Memory B cell (primary cell): Measurements from ENCODE around the gene OTP.
A peak's percentile ranks its signal among the peaks of the same experiment; 100 is the strongest.
"Not testable (repeated sequence)": the region's sequence is repeated elsewhere in the genome, so short reads cannot be mapped to it uniquely, and the experiment has no call there.

ENCODE experiments used
- ATAC-seq: fragments of 150-1000 bp; cut with Tn5 transposase; 2 replicates; pipeline ENCODE4 v1.10.0; 2021; ENCODE audit warnings: low read depth, mild to moderate bottlenecking, moderate library complexity
- DNase-seq, 2 donors: peaks; one replicate each; pipeline ENCODE4 v3.0.0; 2022; ENCODE audit warnings: low spot score in 2 of 2
- H3K27ac Mint-ChIP-seq: one replicate; pipeline ENCODE4 v1.8.0; 2022; ENCODE audit warnings: mild to moderate bottlenecking, moderate library complexity, mixed read lengths
- H3K27me3 Mint-ChIP-seq: one replicate; pipeline ENCODE4 v1.8.0; 2022; ENCODE audit warnings: mixed read lengths
- H3K36me3 Mint-ChIP-seq: one replicate; pipeline ENCODE4 v1.8.0; 2022; ENCODE audit warnings: mild to moderate bottlenecking, mixed read lengths
- H3K4me1 Mint-ChIP-seq: one replicate; pipeline ENCODE4 v1.8.0; 2022; ENCODE audit warnings: mixed read lengths
- H3K4me3 Mint-ChIP-seq: one replicate; pipeline ENCODE4 v1.8.0; 2022; ENCODE audit warnings: mild to moderate bottlenecking, moderate library complexity, mixed read lengths
- H3K9me3 Mint-ChIP-seq: one replicate; pipeline ENCODE4 v1.8.0; 2022; ENCODE audit warnings: mixed read lengths

OTP gene

GRCh38 chr5:77606279-77606678, 32.2 kb downstream of the OTP start:
- DNase-seq, result no peak
- Mint-ChIP-seq H3K9me3 (no peaks in the 10 kb centered on the region), H3K27ac (no peak overlapping the region), H3K4me3 (no peak overlapping the region), H3K36me3 (no peaks in the 10 kb centered on the region), H3K4me1 (no peaks in the 10 kb centered on the region), H3K27me3 (peaks cover 22% of the 10 kb centered on the region)
- ATAC-seq, result no peak

- no peak for DNase-seq
- Mint-ChIP-seq H3K27me3 (peaks cover 9% of the 10 kb centered on the region), H3K4me1 (no peaks in the 10 kb centered on the region), H3K36me3 (no peaks in the 10 kb centered on the region), H3K9me3 (no peaks in the 10 kb centered on the region), H3K4me3 (no peak overlapping the region), H3K27ac (no peak overlapping the region)
- no peak for ATAC-seq
Observed at GRCh38 chr5:77599679-77600078, 38.8 kb downstream of the OTP start.

- Mint-ChIP-seq H3K36me3 (no peaks in the 10 kb centered on the region), H3K9me3 (peaks cover 7% of the 10 kb centered on the region), H3K4me3 (no peak overlapping the region), H3K27me3 (peaks cover 2% of the 10 kb centered on the region), H3K27ac (no peak overlapping the region), H3K4me1 (peaks cover 7% of the 10 kb centered on the region)
- DNase-seq (peak; percentile 11 to 28), ATAC-seq (peak; percentile 96)
Observed at GRCh38 chr5:77590347-77590746, 48.2 kb downstream of the OTP start.

GRCh38 chr5:77588175-77588574, 50.3 kb downstream of the OTP start:
- peaks cover 2% of the 10 kb centered on the region for H3K27me3 Mint-ChIP-seq
- H3K9me3 Mint-ChIP-seq, result peaks cover 8% of the 10 kb centered on the region
- no peak overlapping the region for H3K4me3 Mint-ChIP-seq
- DNase-seq, result no peak
- peaks cover 7% of the 10 kb centered on the region for H3K4me1 Mint-ChIP-seq
- H3K36me3 Mint-ChIP-seq, result no peaks in the 10 kb centered on the region
- no peak for ATAC-seq
- H3K27ac Mint-ChIP-seq, result no peak overlapping the region

GRCh38 chr5:77586101-77586500, 52.4 kb downstream of the OTP start:
- ATAC-seq, result no peak
- H3K36me3 Mint-ChIP-seq, result no peaks in the 10 kb centered on the region
- H3K27ac Mint-ChIP-seq, result no peak overlapping the region
- peaks cover 2% of the 10 kb centered on the region for H3K27me3 Mint-ChIP-seq
- DNase-seq, result no peak
- peaks cover 4% of the 10 kb centered on the region for H3K9me3 Mint-ChIP-seq
- H3K4me1 Mint-ChIP-seq, result peaks cover 7% of the 10 kb centered on the region
- H3K4me3 Mint-ChIP-seq, result no peak overlapping the region

GRCh38 chr5:77582143-77582542, 56.4 kb downstream of the OTP start:
- not testable (repeated sequence) for ATAC-seq, H3K27ac Mint-ChIP-seq, H3K27me3 Mint-ChIP-seq, H3K9me3 Mint-ChIP-seq, H3K4me3 Mint-ChIP-seq, H3K36me3 Mint-ChIP-seq, DNase-seq, H3K4me1 Mint-ChIP-seq
